ENCODE results near the gene PAFAH1B2.
"Not testable (repeated sequence)": the region's sequence is repeated elsewhere in the genome, so short reads cannot be mapped to it uniquely, and the experiment has no call there.

The PAFAH1B2 gene

DNA sequence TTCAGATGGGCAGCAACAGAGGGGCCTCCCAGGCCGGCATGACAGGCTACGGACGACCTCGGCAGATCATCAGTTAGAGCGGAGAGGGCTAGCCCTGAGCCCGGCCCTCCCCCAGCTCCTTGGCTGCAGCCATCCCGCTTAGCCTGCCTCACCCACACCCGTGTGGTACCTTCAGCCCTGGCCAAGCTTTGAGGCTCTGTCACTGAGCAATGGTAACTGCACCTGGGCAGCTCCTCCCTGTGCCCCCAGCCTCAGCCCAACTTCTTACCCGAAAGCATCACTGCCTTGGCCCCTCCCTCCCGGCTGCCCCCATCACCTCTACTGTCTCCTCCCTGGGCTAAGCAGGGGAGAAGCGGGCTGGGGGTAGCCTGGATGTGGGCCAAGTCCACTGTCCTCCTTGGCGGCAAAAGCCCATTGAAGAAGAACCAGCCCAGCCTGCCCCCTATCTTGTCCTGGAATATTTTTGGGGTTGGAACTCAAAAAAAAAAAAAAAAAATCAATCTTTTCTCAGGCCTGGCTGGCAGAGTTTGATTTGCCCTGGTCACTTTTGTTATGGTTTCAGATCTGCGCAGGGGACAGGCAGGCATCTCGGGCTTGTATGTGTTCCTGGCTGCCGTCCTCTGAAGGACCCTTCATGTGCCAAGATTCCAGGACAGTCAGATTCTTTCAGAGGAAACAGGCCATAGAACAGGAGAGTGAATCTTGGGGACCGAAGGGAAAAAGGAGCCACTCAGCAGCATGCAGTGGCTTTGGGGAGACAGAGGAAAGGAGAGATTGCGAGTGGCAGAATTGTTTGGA is 60.4 kb downstream of the PAFAH1B2 start:
- DNase-seq = no peak

DNA sequence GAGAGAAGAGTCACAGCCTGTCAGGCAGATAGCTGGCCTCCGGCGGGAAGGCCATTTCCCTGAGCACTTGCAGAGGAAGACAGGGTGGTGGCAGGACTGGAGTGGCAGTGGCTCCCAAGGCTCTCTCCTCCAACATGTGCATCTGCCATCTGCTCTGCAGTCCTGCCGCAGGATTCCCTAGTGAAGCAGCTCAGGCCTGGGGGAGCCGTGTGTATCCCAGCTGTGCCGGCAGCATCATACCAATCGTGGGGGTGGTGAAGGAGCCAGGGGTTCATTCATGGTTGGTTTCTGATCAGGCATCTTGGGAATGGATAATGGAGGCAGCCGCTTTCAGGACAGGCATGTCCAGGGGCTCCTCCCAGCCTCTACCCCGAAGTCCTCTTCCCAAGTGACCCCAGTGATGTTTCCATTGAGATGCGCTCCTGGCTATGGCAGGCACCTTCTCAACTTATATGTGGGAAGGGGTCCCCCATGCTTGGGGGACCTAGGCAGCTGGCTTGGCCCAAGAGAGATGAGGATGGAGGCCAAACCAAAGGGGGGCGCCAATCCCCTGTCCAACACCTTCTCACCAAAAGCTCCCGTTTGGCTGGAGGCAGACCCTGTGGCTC is 61.2 kb downstream of the PAFAH1B2 start:
- no peak for DNase-seq

DNA sequence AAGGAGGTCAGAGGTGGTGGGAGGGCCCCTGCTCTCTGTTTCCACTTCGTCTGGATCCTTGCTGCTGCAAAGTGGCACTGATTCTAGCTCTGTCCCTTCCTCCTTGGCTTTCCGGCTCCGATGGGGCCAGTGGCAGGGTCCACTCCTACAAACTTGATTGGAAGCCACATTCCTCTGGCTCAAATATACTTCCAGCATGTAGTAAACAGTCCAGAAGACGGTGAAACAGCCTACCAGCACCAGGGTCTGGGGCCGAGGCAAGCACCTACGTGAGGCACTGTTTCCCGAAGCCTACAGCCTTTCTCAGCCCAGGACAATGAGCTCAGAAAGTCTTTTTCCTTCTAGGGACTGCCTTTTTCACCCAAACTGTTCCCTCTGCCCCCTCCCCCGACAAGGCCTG is 62.0 kb downstream of the PAFAH1B2 start:
- not testable (repeated sequence) for DNase-seq

DNA sequence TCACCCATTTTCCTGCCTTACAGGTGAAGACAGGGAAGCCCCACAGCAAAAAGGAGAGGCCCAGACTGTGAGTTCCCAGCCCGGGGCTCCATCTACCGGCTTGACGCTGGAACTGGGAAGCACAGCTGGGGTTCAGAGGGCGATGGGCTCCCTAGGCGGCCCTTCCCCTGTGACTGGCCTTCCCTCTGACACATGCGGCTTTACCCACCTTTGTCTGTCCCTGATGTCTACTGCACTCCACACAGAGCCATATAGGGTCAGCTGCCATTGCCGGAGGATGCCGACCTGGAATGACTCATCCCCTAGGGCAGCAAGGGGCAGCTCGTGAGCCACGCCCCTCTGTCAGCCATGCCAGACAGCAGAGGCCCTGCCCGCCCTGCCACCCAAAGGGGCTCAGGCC is 62.8 kb downstream of the PAFAH1B2 start:
- DNase-seq = not testable (repeated sequence)

DNA sequence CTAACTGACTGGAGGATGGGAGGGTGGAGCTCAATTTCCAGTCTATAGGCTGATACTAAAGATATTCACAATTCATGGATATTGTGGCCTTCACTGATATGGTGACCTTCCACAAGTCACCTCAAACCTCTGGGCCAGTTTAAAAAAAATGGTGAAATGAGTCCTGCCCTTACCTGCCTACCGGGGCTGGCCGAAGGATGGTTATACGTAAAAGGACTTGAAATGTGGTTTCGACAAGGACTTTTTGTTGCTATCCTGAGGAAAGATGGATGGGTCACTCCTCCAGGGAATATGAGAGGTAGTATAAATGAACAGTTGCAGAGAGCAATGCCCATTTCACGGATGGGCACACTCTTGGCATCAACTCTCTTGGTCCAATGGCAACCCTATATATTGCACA is 63.4 kb downstream of the PAFAH1B2 start:
- DNase-seq = not testable (repeated sequence)

DNA sequence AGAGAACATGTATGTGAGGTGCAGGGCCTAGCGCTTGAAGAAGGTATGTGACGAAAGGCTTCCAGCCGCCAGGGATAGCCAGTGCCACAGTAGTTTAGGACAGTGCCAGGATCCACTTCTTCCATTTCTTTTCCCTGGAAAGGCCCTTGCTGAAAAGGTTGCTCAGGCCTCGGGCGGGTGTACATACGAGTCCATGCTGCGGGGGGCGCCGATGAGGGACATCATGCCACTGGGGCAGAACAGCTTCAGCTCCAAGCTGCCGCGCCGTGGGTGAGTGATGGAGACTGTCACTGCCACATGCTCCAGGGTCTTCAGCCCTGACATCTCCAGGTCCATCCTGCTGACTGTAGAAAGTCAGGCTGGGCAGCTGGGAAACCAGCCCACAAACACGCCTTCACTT is 64.6 kb downstream of the PAFAH1B2 start:
- DNase-seq = not testable (repeated sequence)

DNA sequence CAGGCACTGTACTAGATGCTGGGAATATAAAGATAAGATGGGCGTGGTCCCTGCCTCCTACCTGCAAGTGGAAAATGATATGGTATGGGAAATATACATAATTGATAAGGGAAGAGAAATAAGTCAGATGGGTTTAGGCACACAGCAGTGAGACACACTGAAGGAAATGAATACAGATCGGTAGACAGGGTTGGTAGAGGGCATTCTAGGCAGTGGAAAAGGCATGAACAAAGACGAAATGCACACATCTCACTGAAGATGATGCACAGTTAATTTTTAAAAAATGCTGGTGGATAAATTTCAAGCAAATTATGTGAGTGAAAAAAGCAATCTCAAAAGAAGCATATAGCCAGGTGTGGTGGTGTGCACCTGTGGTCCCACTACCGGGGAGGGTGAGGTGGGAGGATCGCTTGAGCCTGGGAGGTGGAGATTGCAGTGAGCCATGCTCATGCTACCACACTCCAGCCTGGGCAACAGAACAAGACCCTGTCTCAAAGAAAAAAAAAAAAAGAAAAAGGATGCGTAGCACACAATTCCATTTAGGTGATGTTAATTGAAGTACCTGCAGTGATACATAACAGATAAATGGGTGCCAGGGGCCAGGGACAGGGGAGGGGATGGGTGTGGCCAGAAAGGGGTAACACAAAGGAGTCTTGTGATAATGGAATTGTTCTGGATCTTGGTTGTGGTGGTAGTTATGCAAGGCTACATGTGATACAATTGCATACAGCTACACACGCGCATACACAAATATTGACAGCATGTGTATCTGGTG is 65.5 kb downstream of the PAFAH1B2 start:
- DNase-seq = not testable (repeated sequence)

DNA sequence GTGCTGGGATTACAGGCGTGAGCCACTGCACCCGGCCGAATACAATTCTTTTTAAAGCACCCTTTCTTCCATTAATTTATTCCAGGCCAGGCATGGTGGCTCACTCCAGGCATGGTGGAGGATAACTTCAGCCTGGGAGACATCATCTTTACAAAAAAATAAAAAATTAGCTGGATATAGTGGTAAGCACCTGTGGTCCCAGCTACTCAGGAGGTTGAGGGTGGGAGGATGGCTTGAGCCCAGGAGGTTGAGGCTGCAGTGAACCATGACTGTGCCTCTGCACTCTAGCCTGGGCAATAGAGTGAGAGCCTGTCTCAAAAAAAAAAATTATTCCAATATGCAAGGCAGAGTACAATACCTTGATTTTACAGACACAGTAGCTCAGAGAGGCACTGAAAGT is 66.5 kb downstream of the PAFAH1B2 start:
- DNase-seq = no peak

DNA sequence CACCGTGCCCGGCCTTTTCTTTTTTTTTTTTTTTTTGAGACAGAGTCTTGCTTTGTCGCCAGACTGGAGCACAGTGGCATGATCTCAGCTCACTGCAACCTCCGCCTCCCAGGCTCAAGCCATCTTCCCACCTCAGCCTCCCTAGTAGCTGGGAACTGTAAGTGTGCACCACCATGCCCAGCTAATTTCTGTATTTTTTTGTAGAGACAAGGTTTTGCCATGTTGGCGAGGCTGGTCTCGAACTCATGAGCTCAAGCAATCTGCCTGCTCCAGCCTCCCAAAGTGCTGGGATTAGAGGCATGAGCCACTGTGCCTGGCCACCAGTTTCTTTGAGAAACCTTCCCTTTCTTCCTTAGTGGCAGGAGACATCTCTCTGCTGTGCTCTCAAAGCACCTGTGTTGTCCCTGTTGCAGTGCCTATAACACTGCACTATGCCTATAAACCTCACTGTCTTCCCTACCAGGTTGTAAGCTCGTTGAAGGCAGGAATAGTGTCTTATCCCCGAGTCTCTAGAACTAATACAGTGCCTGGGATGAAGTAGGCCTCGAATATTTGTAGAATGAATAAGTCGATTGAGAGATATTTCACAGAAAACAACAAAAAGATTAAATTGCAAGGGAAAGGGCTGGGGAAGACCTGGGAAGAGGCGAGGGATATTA is 68.7 kb downstream of the PAFAH1B2 start:
- DNase-seq = no peak

DNA sequence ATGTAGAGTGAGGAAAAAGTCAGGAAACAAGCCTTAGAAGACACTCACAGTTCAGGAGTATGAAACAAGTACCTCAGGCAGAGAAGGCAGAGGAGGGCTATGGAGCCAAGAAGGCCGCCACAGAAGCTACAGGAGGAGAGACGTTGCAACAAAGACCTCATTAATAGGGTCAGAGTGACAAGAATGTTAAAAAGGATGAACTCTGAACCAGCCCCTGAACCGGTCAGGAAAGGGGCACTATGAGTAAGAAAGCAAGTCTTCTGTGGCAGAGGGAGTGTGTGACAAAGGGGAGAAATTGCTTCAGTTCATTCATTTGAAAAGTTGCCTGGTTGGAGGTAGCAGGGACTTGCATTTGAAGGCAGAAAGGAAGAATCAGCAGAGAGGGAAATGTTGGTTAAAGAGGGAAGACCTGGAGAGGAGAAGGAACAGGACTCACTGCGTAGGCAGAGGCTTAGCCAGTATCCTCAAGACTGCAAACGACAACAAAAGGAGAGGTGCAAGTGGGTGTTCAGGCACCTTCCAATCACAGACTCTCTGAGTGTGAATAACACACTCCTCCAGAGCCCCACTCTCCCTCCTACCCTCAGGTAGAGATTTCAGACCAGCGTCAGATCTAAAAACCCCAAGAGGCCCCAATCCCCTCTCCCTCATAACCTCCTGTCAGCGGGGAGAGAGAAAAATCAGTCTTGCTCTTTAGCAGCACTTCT is 70.5 kb downstream of the PAFAH1B2 start:
- no peak for DNase-seq

DNA sequence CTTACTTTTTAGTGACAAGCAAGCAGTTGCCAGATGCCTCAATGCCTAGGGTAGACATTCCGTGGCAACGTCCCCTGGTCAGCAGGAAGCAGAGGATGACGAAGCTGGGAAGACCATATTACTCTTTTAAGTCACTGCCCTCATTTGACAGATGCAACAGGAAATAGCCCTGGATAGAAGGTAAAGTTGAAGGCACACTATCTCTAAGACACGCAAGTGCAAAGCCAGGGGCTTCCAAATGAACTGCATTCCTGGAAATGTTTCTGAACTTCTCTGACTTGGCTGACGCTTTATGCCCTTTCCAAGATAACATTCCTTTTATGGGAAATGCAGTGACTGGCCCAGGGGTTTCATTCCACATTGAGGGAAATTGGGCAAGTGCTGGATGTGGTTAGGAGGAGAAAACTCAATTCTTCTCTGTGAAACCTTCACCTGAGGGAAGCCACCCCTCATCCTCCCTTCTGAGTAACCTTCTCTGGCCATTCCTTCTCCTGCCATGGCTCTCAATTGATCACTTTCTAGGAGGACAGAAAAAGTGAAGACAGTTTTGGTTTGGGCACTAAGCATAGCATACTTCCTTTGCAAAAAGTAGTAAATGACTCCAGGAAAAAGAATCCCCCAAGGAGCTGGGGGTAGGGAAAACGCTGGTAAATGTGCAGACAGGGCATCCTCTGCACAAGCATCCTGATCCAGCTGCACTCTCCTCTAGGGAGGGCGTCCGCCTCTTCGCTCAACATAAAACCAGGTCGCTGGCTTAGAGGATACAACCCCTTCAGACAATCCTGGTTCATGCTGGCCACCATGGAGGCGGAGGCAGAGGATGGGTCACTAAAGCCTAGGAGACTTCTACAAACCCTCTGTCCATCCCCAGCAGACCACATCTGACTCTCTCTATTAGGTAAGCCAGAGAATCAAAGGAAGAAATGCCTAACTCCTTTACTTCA is 73.3 kb downstream of the PAFAH1B2 start:
- no peak for DNase-seq

DNA sequence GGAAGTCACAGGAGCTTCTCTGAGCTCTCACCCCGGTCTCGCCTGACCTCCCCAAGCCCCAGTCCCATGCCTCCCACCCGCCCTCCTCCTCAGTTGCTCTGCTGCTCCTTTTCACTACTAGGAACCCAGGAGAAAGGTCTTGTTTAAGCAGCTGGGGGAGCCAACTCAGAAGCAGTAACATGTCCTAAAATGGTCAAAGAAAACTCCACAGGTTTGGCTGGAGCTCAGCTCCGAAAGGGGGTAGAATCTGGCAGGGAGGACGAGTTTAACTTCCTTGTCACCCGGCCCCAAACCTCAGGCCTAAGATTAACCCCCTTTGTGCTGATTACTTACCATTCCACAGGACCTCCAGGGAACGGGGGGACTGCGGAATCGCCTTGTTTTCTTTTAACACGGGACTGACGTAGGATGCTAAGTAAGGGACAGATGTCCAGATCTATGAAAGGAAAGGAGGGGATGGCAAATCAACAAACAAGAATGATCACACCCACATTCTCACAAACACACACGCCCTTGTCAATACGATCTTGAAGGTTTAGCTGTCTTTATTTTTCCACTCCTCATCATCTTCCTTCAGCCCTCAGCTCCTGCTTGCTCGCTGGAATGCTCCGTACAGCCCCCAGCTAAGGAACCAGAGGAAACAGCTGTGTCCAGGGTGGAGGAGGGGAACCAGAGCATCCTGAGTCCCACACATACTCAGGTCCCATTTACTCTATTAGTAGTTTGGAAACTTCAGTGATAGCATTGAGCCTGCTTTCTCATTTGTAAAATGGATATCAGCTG is 74.2 kb downstream of the PAFAH1B2 start:
- DNase-seq = no peak

DNA sequence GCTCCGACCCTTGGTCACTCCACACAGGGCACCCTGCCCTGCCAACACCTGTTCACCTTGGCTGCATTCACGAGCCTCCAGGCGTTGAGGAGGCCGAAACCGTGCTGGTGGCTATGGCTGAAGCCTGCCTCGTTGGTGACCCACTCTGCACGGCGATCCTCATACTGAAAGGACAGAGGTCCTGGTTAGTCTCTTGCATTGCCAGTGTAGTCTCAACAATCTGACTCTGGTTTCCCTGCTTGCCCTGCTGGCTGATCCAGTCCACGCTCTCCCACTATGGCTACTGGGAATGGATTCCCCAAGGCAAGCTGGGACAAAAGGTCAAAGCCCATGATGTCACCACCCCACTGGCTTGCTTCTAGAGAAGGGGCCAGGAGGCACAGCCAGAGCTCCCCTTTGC is 74.9 kb downstream of the PAFAH1B2 start:
- DNase-seq = no peak

DNA sequence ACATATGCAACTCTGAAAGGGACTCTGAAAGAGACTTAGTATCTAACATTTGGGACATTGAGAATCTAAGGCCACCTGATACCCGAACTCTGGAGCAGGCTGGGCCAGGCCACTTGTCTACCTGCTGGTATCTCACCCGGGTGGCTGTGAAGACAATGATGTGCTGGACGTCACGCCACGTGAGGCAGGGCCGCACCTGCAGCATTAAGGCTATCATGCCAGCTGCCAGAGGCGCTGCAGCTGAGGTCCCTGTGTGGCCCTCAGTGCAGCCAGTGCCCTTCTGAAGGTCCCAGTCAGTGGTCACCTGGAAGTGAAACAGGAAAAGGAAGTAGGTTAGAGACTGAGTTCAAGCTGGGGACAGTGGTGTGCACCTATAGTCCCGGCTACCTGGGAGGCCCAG is 75.4 kb downstream of the PAFAH1B2 start:
- no peak for DNase-seq

DNA sequence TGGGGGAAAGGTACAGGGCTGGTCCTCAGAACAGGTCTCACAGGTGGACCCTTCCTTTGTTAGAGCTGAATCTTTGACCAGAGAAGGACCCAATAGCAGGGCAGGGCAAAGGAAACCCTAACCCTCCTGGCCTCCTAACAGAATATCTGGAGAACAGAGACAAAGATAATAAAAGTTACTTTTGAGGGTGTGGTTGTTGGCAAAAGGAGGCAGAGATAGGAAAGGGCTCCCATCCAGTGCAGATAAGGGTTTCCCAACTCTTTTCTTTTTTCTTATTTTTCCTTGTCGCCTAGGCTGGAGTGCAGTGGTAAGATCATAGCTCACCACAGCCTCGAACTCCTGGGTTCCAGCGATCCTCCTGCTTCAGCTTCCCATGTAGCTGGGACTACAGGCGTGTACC is 75.9 kb downstream of the PAFAH1B2 start:
- DNase-seq = no peak

DNA sequence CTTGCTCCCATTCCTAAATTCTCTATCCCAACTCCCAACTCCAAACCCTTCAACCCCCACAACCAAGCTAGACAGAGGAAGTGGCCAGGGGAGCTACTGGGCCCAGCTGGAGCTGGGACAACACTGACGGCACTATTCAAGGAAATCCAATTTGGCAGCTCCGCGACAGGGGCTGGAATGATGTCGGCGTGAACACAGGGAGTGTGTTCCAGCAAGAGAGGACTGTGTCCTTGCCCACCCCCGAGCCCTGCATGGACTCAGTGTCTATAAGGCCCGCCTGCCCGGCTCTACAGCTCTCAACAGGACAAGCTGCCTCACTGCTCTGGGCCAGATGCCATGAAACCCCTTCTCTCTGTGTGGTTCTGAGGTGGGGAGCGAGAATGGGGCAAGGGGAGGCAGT is 76.5 kb downstream of the PAFAH1B2 start:
- DNase-seq = peak; percentile 29

DNA sequence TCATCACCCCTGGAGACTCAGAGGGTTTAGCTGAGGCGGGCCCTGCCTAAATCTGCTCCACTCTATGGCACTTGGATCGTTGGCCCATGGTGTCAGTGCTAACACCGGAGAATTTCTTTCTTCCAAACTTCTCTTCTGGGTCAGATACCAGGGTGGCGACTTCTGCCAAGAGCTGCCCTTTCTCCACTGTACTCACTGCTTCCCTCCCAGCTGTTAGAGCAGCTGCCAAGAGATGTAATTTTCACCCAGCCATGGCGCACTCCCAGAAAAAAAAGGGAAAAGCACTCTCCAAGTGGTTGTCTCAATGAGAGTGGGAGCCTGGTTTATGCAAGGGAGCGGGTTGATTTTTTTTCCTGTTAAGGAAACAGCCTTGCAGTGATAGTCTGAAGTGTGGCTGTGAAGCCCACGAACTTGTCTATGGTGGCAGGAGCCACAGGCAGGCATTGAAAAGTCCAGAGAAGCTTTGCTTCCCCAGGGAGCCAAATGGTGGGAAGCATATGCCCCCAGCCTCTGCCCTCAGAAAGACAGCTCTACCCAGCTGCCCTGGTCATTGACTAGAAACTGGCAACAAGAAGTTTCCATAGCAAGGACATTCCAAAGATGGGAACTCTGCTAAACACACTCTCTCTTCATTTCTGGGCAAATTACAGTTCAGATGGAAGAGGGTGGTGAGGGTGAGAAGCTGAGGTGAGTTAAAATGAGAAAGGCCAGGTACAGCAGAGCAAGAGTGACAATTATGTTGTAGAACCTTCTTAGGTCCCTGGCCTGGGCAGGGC is 77.1 kb downstream of the PAFAH1B2 start:
- DNase-seq = peak; percentile 75

DNA sequence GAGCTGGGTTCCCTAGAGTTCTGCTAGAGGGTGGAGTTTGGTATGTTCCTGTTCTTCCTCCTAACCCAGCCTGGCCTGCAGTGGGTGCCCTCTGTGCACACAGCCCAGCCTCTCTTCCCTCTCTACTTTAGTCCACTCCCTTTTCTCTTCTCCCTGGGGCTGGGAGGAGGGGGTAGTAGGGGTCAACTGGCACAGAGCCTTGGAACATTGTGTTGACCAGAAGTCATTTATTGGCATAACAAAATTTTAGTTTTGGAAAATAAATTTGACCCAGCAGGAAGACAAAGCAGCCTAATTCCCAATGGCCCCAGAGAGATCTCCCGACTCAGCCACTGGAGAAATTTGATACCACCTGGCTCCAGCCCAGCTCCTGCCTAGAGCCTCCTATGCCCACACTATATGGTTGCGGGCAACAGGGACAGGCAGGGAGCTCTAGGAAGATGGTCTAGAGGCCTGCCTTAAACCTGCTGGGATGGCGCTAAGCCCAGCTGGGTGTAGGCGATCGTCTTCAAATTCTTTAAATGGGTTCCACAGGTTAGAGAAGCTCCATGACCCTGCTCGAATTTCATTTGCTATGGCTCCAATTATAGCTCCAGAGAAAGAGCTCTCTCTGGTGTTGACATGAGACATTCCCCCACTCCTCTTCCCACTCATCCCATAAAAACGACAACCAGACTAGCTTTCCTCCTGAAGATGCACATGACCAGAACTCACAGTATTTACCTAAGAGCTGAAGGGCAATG is 77.9 kb downstream of the PAFAH1B2 start:
- peak; percentile 91 for DNase-seq

All from NCI-H1092 treated with DMSO at 0.1 percent for 48 hours (cell line).